GM23338 (cell line): ENCODE measurements around the gene DIABLO. TPM values are rescaled to one million over a fixed set of nuclear protein-coding genes. Genes with fewer than 3 reads are reported as not detected.
A peak's percentile ranks its signal among the peaks of the same experiment; 100 is the strongest.

Experiments used
- ATAC-seq: fragments of 200-7000 bp; cut with Tn5 transposase; 3 replicates; pipeline ENCODE4 v1.9.1; 2020
- DNase-seq: peaks from one replicate; pipeline ENCODE4 v3.0.0-alpha.2; 2015; ENCODE audit warnings: low spot score
- H2AFZ ChIP-seq: fragments of 200-600 bp; sonication (generic); 2 replicates; pipeline ENCODE4 v1.8.0; 2016; ENCODE audit warnings: antibody characterized with exemption, mild to moderate bottlenecking, moderate library complexity
- H3F3A ChIP-seq: fragments of 200-600 bp; sonication (generic); replicated peaks from 2 replicates; pipeline ENCODE4 v1.8.0; 2017; ENCODE audit warnings: antibody characterized with exemption, mixed run types, low read depth
- H3K27ac ChIP-seq: fragments of 200-600 bp; sonication (generic); 2 replicates; pipeline ENCODE4 v1.6.1; 2016; ENCODE audit warnings: low read depth
- H3K27me3 ChIP-seq: fragments of 200-600 bp; sonication (generic); 2 replicates; pipeline ENCODE4 v1.8.0; 2016; ENCODE audit warnings: mild to moderate bottlenecking, mixed run types, moderate library complexity; ENCODE audit not compliant: insufficient read depth
- H3K36me3 ChIP-seq: fragments of 200-600 bp; sonication (generic); 2 replicates; pipeline ENCODE4 v1.8.0; 2016; ENCODE audit warnings: mild to moderate bottlenecking; ENCODE audit not compliant: insufficient read depth
- H3K4me1 ChIP-seq: fragments of 200-600 bp; sonication (generic); 2 replicates; pipeline ENCODE4 v1.8.0; 2016; ENCODE audit warnings: mild to moderate bottlenecking, moderate library complexity; ENCODE audit not compliant: insufficient read depth
- H3K4me2 ChIP-seq: fragments of 200-600 bp; sonication (generic); 2 replicates; pipeline ENCODE4 v1.7.1; 2017; ENCODE audit warnings: mixed run types
- H3K4me3 ChIP-seq: fragments of 200-600 bp; sonication (generic); 2 replicates; pipeline ENCODE4 v1.6.1; 2016; ENCODE audit warnings: mixed run types
- H3K79me2 ChIP-seq: fragments of 200-600 bp; sonication (generic); replicated peaks from 2 replicates; pipeline ENCODE4 v1.8.0; 2017; ENCODE audit warnings: mild to moderate bottlenecking; ENCODE audit not compliant: insufficient read depth
- H3K9me2 ChIP-seq: fragments of 200-600 bp; sonication (generic); 2 replicates; pipeline ENCODE4 v1.8.0; 2017; ENCODE audit not compliant: insufficient read depth
- H4K20me1 ChIP-seq: fragments of 200-600 bp; sonication (generic); replicated peaks from 2 replicates; pipeline ENCODE4 v1.8.0; 2017; ENCODE audit warnings: mild to moderate bottlenecking; ENCODE audit not compliant: insufficient read depth
- H3K27ac Mint-ChIP-seq: 2 replicates; pipeline ENCODE4 v1.8.0; 2020; ENCODE audit warnings: inconsistent platforms, mild to moderate bottlenecking, moderate library complexity, mixed read lengths
- H3K27me3 Mint-ChIP-seq: 3 replicates; pipeline ENCODE4 v1.8.0; 2022; ENCODE audit warnings: low read depth, mild to moderate bottlenecking, moderate library complexity, mixed read lengths, inconsistent platforms; ENCODE audit not compliant: insufficient read depth, poor library complexity
- H3K36me3 Mint-ChIP-seq: 3 replicates; pipeline ENCODE4 v1.8.0; 2021; ENCODE audit warnings: low read depth, mild to moderate bottlenecking, inconsistent platforms, moderate library complexity, mixed read lengths
- H3K4me1 Mint-ChIP-seq: 3 replicates; pipeline ENCODE4 v1.8.0; 2020; ENCODE audit warnings: mild to moderate bottlenecking, inconsistent platforms, mixed read lengths
- H3K4me3 Mint-ChIP-seq: 3 replicates; pipeline ENCODE4 v1.8.0; 2021; ENCODE audit warnings: moderate library complexity, mild to moderate bottlenecking, inconsistent platforms, mixed read lengths
- H3K9me3 Mint-ChIP-seq: 3 replicates; pipeline ENCODE4 v1.8.0; 2020; ENCODE audit warnings: moderate library complexity, mild to moderate bottlenecking, inconsistent platforms, mixed read lengths
- CREB1 ChIP-seq: fragments of 250-450 bp; sonication (Bioruptor Pico); IDR thresholded peaks from 2 replicates; pipeline ENCODE4 v1.5.0; 2020; ENCODE audit warnings: low read depth, mild to moderate bottlenecking, moderate library complexity
- ETS1 ChIP-seq: IDR thresholded peaks from 2 replicates; pipeline ENCODE4 v1.6.1; 2016; ENCODE audit warnings: antibody characterized with exemption
- EZH2 ChIP-seq: fragments of 200-600 bp; sonication (generic); IDR thresholded peaks from one replicate; pipeline ENCODE4 v1.8.0; 2017; ENCODE audit warnings: antibody characterized with exemption, mild to moderate bottlenecking, low read depth; ENCODE audit not compliant: unreplicated experiment
- EZH2phosphoT487 ChIP-seq: fragments of 200-600 bp; sonication (generic); IDR thresholded peaks from one replicate; pipeline ENCODE4 v1.8.1; 2018; ENCODE audit warnings: antibody characterized with exemption; ENCODE audit not compliant: unreplicated experiment
- JUNB ChIP-seq: IDR thresholded peaks from one replicate; pipeline ENCODE4 v1.6.1; 2016; ENCODE audit warnings: antibody characterized with exemption; ENCODE audit not compliant: unreplicated experiment
- NANOG ChIP-seq: IDR thresholded peaks from 2 replicates; pipeline ENCODE4 v1.6.1; 2016; ENCODE audit warnings: antibody characterized with exemption, borderline replicate concordance
- POLR2AphosphoS5 ChIP-seq: IDR thresholded peaks from 2 replicates; pipeline ENCODE4 v1.6.1; 2016; ENCODE audit warnings: antibody characterized with exemption, low read depth
- REST ChIP-seq: IDR thresholded peaks from one replicate; pipeline ENCODE4 v1.6.1; 2018; ENCODE audit warnings: antibody characterized with exemption; ENCODE audit not compliant: unreplicated experiment
- STAT1 ChIP-seq: IDR thresholded peaks from one replicate; pipeline ENCODE4 v1.6.1; 2016; ENCODE audit warnings: antibody characterized with exemption; ENCODE audit not compliant: unreplicated experiment
- ZNF114 ChIP-seq: fragments of 250-450 bp; sonication (Bioruptor Pico); IDR thresholded peaks from 2 replicates; pipeline ENCODE4 v1.5.0; 2020; ENCODE audit warnings: mild to moderate bottlenecking, moderate library complexity
- ZNF331 ChIP-seq: fragments of 250-450 bp; sonication (Bioruptor Pico); IDR thresholded peaks from 2 replicates; pipeline ENCODE4 v1.5.0; 2020; ENCODE audit warnings: low read depth, mild to moderate bottlenecking, moderate library complexity
- ZNF462 ChIP-seq: fragments of 250-450 bp; sonication (Bioruptor Pico); IDR thresholded peaks from 2 replicates; pipeline ENCODE4 v1.5.0; 2020; ENCODE audit warnings: mild to moderate bottlenecking, moderate library complexity
- polyA plus RNA-seq: library from polyadenylated mRNA; unstranded; fragments of >200 nt; fragmentation: Nextera tagmentation; extraction: Ambion mirVana; gene quantifications from 2 replicates; pipeline ENCODE4 v1.2.1, GENCODE V29; 2016
- total RNA-seq: library from RNA; depleted of rRNA; stranded (reverse); fragments of >200 nt; shearing (Covaris generic); gene quantifications from 2 replicates; pipeline ENCODE4 v1.2.3, GENCODE V29; 2014
- TF ChIP-seq, protein P1 (sequence below), 2 experiments: fragments of 200-600 bp in 1 of 2; sonication (generic) in 1 of 2; conservative IDR thresholded peaks; 2 replicates each; pipeline versions ENCODE4 v1.5.1 to v1.6.1; 2016 to 2017; ENCODE audit warnings: antibody characterized with exemption in 2 of 2, low read depth in 2 of 2, mild to moderate bottlenecking in 2 of 2, moderate library complexity in 1 of 2

The DIABLO gene
- total and polyA plus RNA-seq, 2 experiments from 2014 or later: 72.0 to 82.7 TPM

DNA sequence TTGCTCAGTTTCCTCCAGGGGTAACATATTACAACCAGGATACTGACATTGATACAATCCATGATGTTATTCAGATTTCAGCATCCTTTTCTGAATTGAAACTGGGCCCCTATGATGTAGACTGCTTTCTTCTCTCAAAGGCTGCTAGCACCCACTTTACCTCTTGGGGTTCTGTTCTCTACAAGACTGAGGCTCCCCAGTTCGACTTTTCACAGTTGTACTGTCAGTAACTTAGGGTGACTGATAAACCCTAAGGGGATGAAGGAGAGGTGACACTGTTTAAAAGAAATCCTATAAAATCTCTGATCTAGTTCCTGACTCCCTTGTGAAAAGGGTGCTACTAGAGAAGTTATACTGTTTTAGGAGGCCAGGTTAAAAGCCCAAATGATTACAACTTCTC, 39.6 kb upstream of the DIABLO start:
- peak overlapping the region; percentile 90 for H2AFZ ChIP-seq
- no peaks in the 10 kb centered on the region for H3K27me3 ChIP-seq
- H3F3A ChIP-seq: no peaks in the 10 kb centered on the region
- DNase-seq: no peak
- peaks cover 5% of the 10 kb centered on the region; the same call in 1 of the 2 replicates for H3K36me3 ChIP-seq
- ATAC-seq: no peak
- H3K4me2 ChIP-seq: peak overlapping the region; percentile 89
- Mint-ChIP-seq H3K27me3 (peaks cover 15% of the 10 kb centered on the region), H3K9me3 (peaks cover 3% of the 10 kb centered on the region), H3K36me3 (peaks cover 30% of the 10 kb centered on the region), H3K27ac (peak overlapping the region; percentile 99), H3K4me1 (no peaks in the 10 kb centered on the region; the same call in 2 of the 3 replicates), H3K4me3 (peak overlapping the region; percentile 96)
- peaks cover 11% of the 10 kb centered on the region for H3K79me2 ChIP-seq
- H3K27ac ChIP-seq: peak overlapping the region; percentile 92
- TF ChIP-seq, protein P1, sequence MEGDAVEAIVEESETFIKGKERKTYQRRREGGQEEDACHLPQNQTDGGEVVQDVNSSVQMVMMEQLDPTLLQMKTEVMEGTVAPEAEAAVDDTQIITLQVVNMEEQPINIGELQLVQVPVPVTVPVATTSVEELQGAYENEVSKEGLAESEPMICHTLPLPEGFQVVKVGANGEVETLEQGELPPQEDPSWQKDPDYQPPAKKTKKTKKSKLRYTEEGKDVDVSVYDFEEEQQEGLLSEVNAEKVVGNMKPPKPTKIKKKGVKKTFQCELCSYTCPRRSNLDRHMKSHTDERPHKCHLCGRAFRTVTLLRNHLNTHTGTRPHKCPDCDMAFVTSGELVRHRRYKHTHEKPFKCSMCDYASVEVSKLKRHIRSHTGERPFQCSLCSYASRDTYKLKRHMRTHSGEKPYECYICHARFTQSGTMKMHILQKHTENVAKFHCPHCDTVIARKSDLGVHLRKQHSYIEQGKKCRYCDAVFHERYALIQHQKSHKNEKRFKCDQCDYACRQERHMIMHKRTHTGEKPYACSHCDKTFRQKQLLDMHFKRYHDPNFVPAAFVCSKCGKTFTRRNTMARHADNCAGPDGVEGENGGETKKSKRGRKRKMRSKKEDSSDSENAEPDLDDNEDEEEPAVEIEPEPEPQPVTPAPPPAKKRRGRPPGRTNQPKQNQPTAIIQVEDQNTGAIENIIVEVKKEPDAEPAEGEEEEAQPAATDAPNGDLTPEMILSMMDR (conservative IDR thresholded peaks at IDR 0.05; ENCODE audit: low read depth in 2 of 2): no peak
- TF ChIP-seq POLR2AphosphoS5 (no peak), REST (no peak), ZNF462 (CRISPR knock-in tag) (no peak), EZH2 (no peak), CREB1 (CRISPR knock-in tag) (no peak), ETS1 (no peak), EZH2phosphoT487 (no peak), STAT1 (no peak), ZNF114 (CRISPR knock-in tag) (no peak), NANOG (no peak), ZNF331 (CRISPR knock-in tag) (no peak), JUNB (no peak)
- H4K20me1 ChIP-seq: no peaks in the 10 kb centered on the region
- peaks cover 7% of the 10 kb centered on the region for H3K4me1 ChIP-seq
- peak overlapping the region; percentile 88 for H3K4me3 ChIP-seq
- no peaks in the 10 kb centered on the region for H3K9me2 ChIP-seq
